Activated CD4-positive, alpha-beta T cell treated with anti-CD3 and anti-CD28 coated beads for 48 hours (primary cell): ENCODE data around the gene INTS7.
"Not testable (repeated sequence)": the region's sequence is repeated elsewhere in the genome, so short reads cannot be mapped to it uniquely, and the experiment has no call there.

Experiments
- DNase-seq: peaks from one replicate; pipeline ENCODE4 v3.0.0-alpha.2; 2020

INTS7 gene

GRCh38 chr1:211929683-211930082 lies 105.7 kb downstream of the INTS7 start:
- no peak for DNase-seq

GRCh38 chr1:211928993-211929637 lies 106.2 kb downstream of the INTS7 start:
- DNase-seq = no peak

GRCh38 chr1:211928290-211928801 lies 107.0 kb downstream of the INTS7 start:
- DNase-seq = no peak

- peak; percentile 12 for DNase-seq
These were observed 110.3 kb downstream of the INTS7 start for GRCh38 chr1:211925016-211925415.

- no peak for DNase-seq
These were observed 111.1 kb downstream of the INTS7 start for GRCh38 chr1:211924256-211924655.

- no peak for DNase-seq
These were observed 112.3 kb downstream of the INTS7 start for GRCh38 chr1:211923095-211923494.

GRCh38 chr1:211921579-211922095 lies 113.7 kb downstream of the INTS7 start:
- no peak for DNase-seq

GRCh38 chr1:211920602-211921226 lies 114.6 kb downstream of the INTS7 start:
- no peak for DNase-seq

- DNase-seq = no peak
These were observed 115.2 kb downstream of the INTS7 start for GRCh38 chr1:211920141-211920572.

- no peak for DNase-seq
These were observed 116.4 kb downstream of the INTS7 start for GRCh38 chr1:211918843-211919414.

- DNase-seq = not testable (repeated sequence)
These were observed 118.9 kb downstream of the INTS7 start for GRCh38 chr1:211916458-211916857.

GRCh38 chr1:211915924-211916323 lies 119.4 kb downstream of the INTS7 start:
- DNase-seq = no peak

- DNase-seq = no peak
These were observed 122.4 kb downstream of the INTS7 start for GRCh38 chr1:211912844-211913432.

GRCh38 chr1:211912038-211912437 lies 123.3 kb downstream of the INTS7 start:
- no peak for DNase-seq

- no peak for DNase-seq
These were observed 124.4 kb downstream of the INTS7 start for GRCh38 chr1:211910913-211911485.

GRCh38 chr1:211910113-211910884 lies 125.1 kb downstream of the INTS7 start:
- no peak for DNase-seq

- DNase-seq = no peak
These were observed 126.0 kb downstream of the INTS7 start for GRCh38 chr1:211909395-211909794.

GRCh38 chr1:211908951-211909350 lies 126.4 kb downstream of the INTS7 start:
- DNase-seq = no peak

GRCh38 chr1:211908453-211908852 lies 126.9 kb downstream of the INTS7 start:
- DNase-seq = no peak

- no peak for DNase-seq
These were observed 131.7 kb downstream of the INTS7 start for GRCh38 chr1:211903490-211904245.

- DNase-seq = no peak
These were observed 132.6 kb downstream of the INTS7 start for GRCh38 chr1:211902624-211903291.
